Erythroblast (primary cell): ENCODE data around the gene NFASC.

Experiments
- GATA1 ChIP-seq: IDR thresholded peaks from 2 replicates; pipeline ENCODE4 v1.6.1; 2011; ENCODE audit warnings: low read depth, mild to moderate bottlenecking, control low read depth, low read length, moderate library complexity
- POLR2A ChIP-seq: IDR thresholded peaks from 2 replicates; pipeline ENCODE4 v1.6.1; 2011; ENCODE audit warnings: mild to moderate bottlenecking, low read length

- TF ChIP-seq POLR2A (no peak), GATA1 (no peak)
Observed at GRCh38 chr1:205012391-205013140, 141.9 kb downstream of the NFASC start.
